ENCODE data around the gene RBAK.

DNA sequence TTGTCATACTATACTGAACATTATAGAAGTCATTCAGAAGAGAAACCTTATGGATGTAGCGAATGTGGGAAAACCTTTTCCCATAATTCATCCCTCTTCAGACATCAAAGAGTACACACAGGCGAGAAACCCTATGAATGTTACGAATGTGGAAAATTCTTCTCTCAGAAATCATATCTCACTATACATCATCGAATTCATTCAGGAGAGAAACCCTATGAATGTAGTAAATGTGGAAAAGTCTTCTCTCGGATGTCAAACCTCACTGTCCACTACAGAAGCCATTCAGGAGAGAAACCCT, 19.4 kb downstream of the RBAK start:
- TF ChIP-seq, protein P1, sequence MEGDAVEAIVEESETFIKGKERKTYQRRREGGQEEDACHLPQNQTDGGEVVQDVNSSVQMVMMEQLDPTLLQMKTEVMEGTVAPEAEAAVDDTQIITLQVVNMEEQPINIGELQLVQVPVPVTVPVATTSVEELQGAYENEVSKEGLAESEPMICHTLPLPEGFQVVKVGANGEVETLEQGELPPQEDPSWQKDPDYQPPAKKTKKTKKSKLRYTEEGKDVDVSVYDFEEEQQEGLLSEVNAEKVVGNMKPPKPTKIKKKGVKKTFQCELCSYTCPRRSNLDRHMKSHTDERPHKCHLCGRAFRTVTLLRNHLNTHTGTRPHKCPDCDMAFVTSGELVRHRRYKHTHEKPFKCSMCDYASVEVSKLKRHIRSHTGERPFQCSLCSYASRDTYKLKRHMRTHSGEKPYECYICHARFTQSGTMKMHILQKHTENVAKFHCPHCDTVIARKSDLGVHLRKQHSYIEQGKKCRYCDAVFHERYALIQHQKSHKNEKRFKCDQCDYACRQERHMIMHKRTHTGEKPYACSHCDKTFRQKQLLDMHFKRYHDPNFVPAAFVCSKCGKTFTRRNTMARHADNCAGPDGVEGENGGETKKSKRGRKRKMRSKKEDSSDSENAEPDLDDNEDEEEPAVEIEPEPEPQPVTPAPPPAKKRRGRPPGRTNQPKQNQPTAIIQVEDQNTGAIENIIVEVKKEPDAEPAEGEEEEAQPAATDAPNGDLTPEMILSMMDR (IDR thresholded peaks at IDR 0.05; ENCODE audit: low read depth, low read length), result no peak
- no peak for TF ChIP-seq POLR2A (IDR thresholded peaks at IDR 0.05; ENCODE audit: extremely low read depth, insufficient read length)
- TF ChIP-seq, protein P2, sequence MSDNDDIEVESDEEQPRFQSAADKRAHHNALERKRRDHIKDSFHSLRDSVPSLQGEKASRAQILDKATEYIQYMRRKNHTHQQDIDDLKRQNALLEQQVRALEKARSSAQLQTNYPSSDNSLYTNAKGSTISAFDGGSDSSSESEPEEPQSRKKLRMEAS (IDR thresholded peaks at IDR 0.05; ENCODE audit: low read depth, low read length), result no peak

Measured in NB4 (cell line).